Right hindlimb (tissue), 1 donor: ENCODE measurements around the gene DEAF1.
A peak's percentile ranks its signal among the peaks of the same experiment; 100 is the strongest.

Experiments
- DNase-seq: peaks from one replicate; pipeline ENCODE4 v3.0.0-alpha.2; 2018

The DEAF1 gene

DNA sequence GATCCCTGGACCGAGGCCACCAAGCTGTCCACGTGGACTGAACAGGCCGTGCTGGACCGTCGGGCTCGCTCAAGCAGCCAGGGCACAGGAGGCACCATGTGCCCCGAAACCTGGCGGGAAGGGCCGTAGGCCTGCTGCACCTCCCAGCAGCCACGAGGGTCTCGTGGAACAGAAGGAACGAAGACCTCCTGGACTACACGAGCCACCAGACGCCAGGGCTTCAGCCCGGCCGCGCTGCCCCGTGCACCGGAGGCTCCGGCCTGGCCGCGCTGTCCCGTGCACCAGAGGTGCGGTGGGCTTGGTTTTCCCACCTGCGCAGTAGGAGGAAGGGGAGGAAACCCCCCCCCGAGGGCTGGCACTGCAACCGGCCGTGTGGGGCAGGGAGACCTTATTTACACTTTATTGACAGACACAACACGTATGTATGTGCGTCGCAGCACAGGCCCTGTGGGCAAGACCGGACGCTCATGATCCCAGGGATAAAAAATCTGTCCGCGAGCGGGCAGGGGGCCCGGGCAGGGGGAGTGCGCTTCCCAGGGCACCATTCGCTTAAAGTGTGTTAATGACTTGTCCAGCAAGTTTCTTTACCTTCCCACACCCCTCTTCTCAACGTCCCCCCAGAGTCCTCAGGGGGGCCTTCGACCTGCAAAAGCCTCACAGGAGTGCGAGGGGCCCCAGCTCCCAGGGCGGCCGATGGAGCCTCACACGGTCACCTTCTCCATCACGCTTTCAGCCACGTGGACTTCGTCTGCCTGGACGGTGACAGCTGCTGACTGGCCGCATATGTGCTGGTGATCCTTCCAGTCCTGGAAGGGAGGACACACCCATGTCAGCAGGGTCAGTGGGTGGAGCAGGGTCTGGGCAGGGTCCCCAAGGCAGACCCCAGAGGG lies 50.9 kb downstream of the DEAF1 start:
- DNase-seq: no peak

DNA sequence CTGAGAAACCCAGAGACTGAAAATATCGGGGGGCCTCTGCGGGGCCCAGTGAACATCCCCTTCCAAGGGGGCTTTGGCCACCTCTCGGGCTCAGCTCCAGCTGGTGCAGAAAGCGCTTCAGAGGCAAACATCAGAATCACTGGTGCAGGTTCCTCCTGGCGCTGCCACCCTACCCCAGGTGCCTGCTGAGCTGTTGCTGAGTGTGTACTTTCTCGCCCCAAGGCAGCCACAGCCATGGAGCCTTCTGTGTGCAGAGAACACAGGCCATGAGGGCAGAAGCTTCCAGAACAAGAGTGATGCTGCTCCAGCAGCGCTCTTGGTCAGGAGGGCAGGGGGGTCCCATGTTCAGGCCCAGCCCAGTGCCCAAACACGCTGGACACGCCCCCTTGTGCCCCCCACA lies 51.7 kb downstream of the DEAF1 start:
- DNase-seq: no peak

DNA sequence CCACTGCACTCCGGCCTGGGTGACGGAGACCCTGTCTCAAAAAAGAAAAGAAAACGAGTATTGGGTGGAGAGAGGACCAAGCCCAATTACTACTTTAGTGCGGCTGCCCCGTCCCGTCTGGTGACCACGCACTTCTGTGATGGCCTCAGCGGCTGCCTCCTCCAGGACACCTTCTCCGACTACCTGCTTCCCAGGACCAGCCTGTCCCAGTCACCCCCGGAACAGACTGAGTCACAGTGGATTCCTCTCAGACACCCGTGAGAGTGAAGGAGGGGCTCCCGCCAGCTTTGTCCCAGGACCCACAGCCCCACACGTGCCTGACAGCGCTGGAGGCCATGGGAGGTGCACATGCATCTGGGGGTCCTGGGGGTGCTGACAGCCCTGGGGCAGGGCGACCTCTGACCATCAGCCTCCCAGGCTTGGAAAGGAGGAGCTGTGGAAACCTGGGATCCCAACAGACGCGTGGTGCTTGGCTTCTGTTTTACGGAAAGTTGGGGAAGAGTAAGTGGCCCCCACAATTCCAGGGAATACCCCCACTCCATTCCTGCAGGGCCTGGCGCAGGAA lies 53.1 kb downstream of the DEAF1 start:
- DNase-seq: no peak

DNA sequence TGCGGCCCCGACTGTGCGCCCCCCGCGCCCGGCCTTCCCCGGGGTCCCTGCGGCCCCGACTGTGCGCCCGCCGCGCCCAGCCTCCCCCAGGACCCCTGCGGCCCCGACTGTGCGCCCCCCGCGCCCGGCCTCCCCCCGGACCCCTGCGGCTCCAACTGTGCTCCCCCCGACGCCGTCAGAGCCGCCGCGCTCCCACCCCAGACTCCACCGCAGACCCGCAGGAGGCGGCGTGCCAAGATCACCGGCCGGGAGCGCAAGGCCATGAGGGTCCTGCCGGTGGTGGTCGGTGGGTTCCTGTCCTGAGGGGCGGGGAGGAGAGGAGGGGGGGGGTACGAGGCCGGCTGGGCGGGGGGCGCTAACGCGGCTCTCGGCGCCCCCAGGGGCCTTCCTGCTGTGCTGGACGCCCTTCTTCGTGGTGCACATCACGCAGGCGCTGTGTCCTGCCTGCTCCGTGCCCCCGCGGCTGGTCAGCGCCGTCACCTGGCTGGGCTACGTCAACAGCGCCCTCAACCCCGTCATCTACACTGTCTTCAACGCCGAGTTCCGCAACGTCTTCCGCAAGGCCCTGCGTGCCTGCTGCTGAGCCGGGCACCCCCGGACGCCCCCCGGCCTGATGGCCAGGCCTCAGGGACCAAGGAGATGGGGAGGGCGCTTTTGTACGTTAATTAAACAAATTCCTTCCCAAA lies 54.9 kb downstream of the DEAF1 start:
- DNase-seq: no peak

DNA sequence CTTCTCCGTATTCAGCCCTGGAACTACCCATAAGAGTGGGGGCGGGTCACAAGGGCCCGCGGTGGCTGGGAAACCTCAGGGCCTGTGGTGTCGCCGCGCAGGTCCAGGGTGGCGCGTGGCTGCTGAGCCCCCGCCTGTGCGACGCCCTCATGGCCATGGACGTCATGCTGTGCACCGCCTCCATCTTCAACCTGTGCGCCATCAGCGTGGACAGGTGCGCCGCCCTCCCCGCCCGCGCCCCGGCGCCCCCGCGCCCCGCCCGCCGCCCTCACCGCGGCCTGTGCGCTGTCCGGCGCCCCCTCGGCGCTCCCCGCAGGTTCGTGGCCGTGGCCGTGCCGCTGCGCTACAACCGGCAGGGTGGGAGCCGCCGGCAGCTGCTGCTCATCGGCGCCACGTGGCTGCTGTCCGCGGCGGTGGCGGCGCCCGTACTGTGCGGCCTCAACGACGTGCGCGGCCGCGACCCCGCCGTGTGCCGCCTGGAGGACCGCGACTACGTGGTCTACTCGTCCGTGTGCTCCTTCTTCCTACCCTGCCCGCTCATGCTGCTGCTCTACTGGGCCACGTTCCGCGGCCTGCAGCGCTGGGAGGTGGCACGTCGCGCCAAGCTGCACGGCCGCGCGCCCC lies 55.6 kb downstream of the DEAF1 start:
- DNase-seq: no peak

DNA sequence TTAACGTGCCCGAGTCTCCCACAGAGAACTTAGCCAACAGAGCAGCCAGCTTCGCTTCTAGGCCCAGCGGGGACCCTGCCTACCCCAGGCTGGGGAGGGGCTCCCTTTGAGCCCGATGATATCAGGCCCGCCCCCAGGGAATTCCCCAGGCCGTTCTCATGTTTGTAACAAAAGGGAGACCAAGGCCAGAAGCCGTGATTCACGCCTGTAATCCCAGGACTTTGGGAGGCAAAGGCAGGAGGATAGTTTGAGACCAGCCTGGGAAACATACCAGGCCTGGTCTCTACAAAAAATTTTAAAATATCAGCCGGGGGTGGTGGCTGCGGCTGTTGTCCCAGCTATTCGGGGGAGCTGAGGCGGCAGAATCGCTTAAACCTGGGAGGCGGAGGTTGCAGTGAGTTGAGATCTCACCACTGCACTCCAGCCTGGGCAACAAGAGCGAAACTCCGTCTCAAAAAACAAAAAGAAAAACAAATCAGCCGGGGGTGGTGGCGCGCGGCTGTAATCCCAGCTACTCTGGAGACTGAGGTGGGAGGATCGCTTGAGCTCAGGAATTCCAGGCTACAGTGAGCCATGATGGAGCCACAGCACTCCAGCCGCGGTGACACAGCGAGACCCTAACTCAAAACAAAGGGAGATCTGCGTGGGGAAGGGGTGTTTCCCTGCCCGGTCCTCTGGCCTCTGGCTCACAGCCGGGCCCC lies 56.2 kb downstream of the DEAF1 start:
- no peak for DNase-seq

DNA sequence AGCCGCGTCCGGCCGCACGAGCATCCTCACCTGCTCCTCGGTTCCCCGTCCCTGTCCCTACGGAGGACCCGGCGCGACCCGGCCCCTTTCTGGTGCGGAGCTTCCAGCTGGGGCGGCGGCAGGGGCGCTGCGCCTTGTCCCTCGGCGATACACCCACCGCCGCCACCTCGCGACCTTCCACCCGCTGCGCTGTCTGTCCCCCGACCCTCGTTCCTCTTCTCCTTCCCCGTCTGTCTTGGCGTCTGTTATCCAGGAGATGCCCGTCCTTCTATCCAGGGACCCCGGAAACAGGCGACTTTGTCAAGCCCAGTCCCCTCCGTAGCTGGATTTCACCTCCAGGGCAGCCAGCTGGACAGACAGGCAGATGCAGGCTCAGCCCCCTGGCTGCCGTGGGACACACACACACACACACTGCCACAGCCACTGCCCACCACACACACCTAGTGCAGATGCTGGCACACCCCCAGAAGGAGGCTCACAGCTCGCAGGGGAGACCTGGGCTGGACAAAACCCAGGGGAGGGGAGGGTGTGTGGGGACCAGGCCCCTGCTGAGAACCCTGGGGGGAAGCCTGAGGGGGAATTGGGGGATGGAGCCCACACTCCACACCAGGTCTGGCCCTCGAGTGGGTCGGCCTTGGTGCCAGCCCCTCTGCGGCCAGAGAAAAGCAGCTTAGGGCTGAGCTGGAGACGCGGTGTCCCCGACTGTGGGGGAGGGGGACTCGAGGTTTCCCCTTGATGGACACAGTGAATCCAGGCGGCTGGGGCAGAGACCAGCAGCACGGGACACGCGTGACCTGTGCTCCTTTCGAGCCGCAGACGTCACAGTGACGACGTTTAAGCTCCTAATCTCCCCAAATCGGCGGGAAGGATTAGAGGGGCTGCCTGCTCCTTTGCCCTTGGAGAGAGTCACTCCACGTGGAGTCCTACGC lies 57.2 kb downstream of the DEAF1 start:
- no peak for DNase-seq

DNA sequence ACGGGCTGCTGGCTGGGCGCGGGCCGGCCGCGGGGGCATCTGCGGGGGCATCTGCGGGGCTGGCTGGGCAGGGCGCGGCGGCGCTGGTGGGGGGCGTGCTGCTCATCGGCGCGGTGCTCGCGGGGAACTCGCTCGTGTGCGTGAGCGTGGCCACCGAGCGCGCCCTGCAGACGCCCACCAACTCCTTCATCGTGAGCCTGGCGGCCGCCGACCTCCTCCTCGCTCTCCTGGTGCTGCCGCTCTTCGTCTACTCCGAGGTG lies 57.8 kb downstream of the DEAF1 start:
- DNase-seq: no peak

DNA sequence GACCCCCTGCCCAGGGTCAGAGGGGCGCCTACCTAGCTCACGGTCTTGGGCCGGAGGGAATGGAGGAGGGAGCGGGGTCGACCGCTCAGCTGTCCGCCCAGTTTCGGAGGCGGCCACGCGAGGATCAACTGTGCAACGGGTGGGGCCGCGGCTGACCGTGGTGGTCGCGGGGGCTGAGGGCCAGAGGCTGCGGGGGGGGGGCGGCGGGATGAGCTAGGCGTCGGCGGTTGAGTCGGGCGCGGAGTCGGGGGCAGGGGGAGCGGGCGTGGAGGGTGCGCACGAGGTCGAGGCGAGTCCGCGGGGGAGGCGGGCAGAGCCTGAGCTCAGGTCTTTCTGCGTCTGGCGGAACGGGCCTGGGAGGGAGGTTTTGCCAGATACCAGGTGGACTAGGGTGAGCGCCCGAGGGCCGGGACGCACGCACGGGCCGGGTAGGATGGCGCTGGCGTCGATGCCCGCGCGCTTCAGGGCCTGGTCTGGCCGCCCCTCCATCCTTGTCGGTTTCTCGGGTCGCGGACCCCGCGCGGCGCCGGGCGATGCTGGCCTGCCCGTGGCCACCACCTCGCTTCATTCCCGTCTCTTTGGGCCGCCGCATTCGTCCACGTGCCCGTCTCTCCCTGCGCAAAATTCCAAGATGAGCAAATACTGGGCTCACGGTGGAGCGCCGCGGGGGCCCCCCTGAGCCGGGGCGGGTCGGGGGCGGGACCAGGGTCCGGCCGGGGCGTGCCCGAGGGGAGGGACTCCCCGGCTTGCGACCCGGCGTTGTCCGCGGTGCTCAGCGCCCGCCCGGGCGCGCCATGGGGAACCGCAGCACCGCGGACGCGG lies 58.3 kb downstream of the DEAF1 start, which contains the start of gene DRD4:
TSS of gene DRD4 (plus strand) at position 759 of the 822 bp plus-strand sequence. CDS start at position 795, 36 bp downstream.
- DNase-seq: peak; percentile 44

DNA sequence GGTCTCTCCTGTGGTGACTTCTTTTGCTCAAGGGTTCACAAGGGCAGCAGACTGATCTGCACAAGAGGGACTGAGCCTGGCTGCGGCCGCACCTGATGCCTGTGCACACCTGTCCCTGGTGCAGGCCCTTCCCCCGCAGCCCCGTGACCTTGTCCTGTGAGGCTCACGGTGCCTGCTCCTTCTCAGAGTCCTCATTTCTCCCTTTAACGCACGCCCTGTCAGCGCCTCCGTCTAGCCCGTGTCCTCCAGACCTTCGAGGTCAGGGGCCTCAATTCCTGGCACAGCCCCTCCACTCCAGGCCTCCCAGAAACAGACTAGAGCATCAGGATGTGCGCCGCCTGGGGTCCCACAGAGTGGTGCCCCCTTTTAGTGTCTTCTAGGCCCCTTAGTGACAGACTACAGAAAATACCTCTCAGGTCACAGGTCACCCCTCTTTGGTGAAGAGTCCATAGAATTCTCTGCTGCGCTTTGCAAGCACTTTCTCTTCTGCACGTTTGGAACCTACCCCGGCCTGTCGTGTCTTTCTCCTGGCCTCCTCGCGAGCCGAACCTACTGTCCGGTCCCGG lies 59.0 kb downstream of the DEAF1 start:
- DNase-seq: no peak

DNA sequence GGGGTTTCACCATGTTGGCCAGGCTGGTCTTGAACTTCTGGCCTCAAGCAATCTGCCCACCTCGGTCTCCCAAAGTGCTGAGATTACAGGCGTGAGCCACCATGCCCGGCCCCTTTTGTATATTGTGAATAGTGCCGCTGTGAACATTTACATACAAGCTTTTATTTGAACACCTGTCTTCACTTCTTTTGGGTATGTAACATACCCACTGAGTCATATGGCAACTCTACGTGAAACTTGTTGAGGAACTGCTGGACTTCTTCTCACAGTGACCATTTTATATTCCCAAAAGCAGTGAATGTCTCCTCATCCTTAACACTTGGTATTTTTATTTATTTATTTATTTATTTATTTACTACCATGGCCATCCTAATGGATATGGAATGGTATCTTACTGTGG lies 64.2 kb downstream of the DEAF1 start:
- DNase-seq: no peak

DNA sequence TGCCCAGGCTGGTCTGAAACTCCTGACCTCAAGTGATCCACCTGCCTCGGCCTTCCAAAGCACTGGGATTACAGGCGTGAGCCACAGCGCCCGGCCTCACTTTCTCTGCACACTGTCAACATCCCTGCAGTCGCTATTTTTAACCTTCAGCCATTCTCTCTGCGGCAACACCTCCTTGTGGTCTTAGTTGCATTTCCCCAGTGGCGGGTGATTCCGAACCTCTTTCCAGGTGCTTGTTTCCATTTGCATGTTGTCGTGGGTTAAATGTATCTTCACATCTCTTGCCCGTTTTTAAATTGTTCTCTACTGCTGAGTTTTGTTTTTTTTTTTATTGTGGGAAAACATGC lies 65.8 kb downstream of the DEAF1 start:
- DNase-seq: peak; percentile 25

DNA sequence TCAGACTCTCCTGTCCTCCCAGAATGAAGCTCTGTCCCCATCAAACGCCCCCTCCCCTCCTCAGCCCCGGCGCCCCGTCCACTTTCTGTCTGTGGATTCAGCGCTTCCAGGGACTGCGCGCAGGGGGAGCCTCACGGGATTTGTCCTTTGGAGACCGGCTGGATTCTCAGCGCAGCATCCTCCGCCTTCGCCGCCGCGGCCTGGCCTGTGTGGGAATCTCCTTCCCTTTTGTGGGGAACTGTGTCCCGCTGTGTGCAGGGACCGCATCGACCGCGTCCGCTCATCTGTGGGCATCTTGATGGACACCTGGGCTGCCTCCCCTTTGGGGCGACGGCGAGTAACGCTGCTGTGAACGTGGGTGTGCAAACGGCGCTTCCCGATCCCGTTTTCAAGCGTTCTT lies 67.0 kb downstream of the DEAF1 start:
- DNase-seq: no peak

DNA sequence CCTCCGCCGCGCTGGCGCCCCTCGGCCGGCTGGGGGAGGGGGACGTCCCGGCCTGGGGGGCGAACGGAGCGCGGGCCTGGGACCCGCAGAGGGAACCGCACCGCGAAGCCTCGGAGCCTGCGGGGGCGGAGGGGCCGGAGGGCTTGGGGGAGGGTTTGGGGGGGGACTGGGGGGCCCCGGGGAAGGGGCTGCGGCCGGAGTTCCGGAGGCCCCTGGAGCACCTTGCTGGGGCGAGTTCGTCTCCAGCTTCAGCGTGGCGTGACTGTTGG lies 67.8 kb downstream of the DEAF1 start:
- no peak for DNase-seq

DNA sequence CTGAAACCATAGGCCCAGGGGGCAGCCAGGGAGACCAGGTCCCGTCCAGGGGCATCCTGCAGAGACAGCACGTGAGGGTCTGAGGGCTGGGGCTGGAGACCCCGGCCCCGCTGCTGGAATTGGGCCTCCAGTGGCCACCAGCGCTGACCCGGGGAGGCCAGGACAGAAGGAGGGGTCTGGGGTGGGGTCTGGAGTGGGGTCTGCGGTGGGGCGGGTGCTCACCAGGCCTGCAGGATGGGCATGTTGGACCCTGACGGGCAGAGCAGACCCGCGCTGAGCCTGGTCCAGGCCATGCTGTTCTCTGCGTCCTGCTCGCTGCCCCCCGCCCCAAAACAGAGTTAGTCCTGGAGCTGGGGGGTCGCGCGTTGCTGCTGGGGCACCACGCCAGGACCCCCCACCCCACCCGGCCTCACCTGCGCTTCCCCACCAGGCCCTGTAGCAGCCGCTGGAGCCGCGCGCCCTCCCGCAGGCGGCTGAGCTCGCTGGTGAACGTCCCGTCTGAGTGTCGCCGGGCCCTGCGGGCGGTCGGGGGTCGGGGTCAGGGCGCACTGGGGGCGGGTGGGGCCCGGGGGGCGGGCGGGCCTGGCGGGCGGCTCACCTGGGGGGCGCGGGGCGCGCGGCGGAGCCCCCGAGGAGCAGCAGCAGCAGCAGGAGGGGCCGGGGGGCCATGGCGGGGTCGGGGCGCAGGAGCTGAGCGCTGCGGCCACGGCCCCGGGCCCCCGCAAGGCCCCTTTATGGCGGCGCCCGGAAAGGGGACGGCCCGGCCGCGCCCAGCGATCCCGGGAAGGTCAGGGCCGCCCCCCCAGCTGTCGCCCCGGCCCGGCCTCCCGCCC lies 68.3 kb downstream of the DEAF1 start, which contains the start of gene SCT:
TSS of gene SCT (minus strand) at position 707 of the 833 bp plus-strand sequence. CDS start at position 669, 38 bp downstream.
- peak; percentile 32 for DNase-seq

DNA sequence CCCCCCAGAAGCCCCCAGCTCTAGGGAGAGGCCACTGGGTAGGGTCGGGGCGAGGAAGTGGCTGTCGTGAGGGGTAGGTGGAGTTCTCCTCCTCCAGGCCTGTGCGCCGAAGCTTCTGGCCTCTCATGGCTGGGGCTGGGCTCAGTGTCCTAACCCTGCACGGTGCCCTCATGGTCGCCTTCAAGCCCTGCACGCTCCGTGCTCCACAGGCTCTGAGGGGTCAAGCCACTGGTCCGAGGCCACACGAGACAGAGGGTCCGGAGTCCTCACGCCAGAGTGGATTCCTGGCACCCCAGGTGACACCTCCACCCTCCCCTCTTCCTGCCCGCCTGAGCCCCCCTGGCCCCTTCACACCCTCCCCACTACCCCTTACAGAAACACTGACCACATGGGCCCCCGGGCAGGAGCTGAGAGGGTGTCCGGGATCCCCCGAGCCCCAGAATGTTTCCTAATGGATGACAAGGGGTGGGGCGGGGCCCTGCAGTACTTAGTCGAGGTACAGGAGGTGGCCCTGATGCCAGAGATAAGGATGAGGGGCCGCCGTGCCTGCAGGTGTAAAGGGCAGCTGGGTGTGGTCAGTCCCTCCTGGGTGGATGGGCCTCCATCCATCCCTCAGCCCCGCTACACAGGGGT lies 69.3 kb downstream of the DEAF1 start:
- DNase-seq: peak; percentile 21

DNA sequence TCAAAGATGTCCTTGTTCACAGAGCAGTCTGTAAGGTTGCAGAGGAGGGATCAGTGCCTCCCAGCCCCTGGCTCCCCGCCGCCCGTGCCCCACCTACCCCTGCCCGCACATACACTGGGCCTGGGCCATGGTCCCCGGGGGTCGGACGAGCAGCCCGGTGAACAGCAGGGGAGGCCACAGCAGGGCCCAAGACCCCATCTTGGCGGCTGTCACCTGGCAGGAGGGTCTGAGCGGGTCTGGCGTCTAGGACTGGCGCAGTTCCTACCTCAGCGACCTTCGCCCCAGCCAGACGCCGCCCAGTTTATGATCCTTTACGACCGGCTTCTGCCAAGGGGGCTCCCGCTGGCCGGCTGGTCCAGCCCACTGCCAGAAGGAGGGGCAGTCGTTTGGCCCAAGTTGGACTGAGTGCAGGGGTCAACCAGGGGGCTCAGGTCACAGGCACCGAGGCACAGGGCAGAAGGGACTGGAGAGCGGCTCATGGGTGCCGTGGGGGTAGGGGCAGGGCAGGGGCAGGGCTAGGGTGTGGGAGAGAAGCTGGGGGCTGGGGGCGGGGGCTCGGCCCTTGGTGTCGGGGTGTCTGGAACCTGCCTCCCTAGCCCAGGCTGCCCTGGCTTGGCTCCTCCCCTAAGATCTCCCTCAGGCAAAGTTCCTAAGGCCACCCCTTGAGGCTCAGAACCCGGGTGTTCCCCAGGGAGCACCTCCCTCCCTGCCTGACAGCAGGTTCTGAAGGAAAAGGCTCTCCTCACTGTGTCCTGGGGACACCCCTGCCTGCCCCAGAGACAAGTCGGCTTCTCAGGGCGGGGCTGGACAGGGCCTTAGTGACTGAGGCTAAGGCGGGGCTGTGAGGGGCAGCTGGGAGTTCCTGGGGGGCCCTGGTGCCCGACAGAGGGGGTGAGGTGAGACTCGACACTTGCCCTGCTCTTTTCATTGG lies 70.1 kb downstream of the DEAF1 start, which contains the start of gene CDHR5:
TSS of gene CDHR5 (minus strand) at position 251 of the 931 bp plus-strand sequence. CDS start at position 198, 53 bp downstream.
- peak; percentile 31 for DNase-seq
